Stimulated activated naive CD4-positive, alpha-beta T cell treated with Interleukin-2 at 50 U/mL for 16 hours (primary cell): ENCODE measurements around the gene SLC25A23.
A peak's percentile ranks its signal among the peaks of the same experiment; 100 is the strongest.

Experiments
- DNase-seq: peaks from one replicate; lab custom pipeline; 2025; lab: John Stamatoyannopoulos, UW

Gene SLC25A23

GRCh38 chr19:6424939-6425731 is 34.5 kb downstream of the SLC25A23 start:
- DNase-seq: peak; percentile 100

- DNase-seq: peak; percentile 5
These were observed 35.2 kb downstream of the SLC25A23 start, which contains the start of gene KHSRP for GRCh38 chr19:6424195-6424938. Gene KHSRP, minus strand, starts transcription at chr19:6424811. Its CDS starts 110 bp downstream, at chr19:6424701.

- DNase-seq: peak; percentile 28
These were observed 35.9 kb downstream of the SLC25A23 start for GRCh38 chr19:6423499-6424194.

GRCh38 chr19:6421075-6422014 is 38.2 kb downstream of the SLC25A23 start:
- no peak for DNase-seq

GRCh38 chr19:6418562-6418932 is 41.0 kb downstream of the SLC25A23 start:
- DNase-seq: no peak

- no peak for DNase-seq
These were observed 41.7 kb downstream of the SLC25A23 start for GRCh38 chr19:6417713-6418561.

GRCh38 chr19:6416658-6417405 is 42.8 kb downstream of the SLC25A23 start:
- no peak for DNase-seq

- DNase-seq: no peak
These were observed 43.9 kb downstream of the SLC25A23 start for GRCh38 chr19:6415591-6416190.

- no peak for DNase-seq
These were observed 44.6 kb downstream of the SLC25A23 start for GRCh38 chr19:6414793-6415590.

GRCh38 chr19:6413721-6414643 is 45.6 kb downstream of the SLC25A23 start:
- DNase-seq: no peak

- DNase-seq: no peak
These were observed 46.3 kb downstream of the SLC25A23 start for GRCh38 chr19:6413291-6413690.

GRCh38 chr19:6412447-6413091 is 47.0 kb downstream of the SLC25A23 start:
- peak; percentile 35 for DNase-seq

GRCh38 chr19:6412061-6412446 is 47.5 kb downstream of the SLC25A23 start:
- DNase-seq: no peak

- DNase-seq: no peak
These were observed 50.2 kb downstream of the SLC25A23 start for GRCh38 chr19:6409346-6409745.

GRCh38 chr19:6406401-6406800 is 53.2 kb downstream of the SLC25A23 start:
- no peak for DNase-seq

- DNase-seq: no peak
These were observed 56.6 kb downstream of the SLC25A23 start for GRCh38 chr19:6402837-6403608.
